ENCODE measurements around the gene B4GALT2.

The B4GALT2 gene

GRCh38 chr1:43978551-43979260 is at the start of gene B4GALT2:
Gene B4GALT2, plus strand, starts transcription at chr1:43979210. Its CDS starts 1,951 bp downstream, at chr1:43981161.
- DNase-seq, result peak; percentile 89

- peak; percentile 71 for DNase-seq
These were observed 48.7 kb upstream of the B4GALT2 start for GRCh38 chr1:43930168-43930948.

- no peak for DNase-seq
These were observed 48.1 kb upstream of the B4GALT2 start for GRCh38 chr1:43930949-43931275.

- no peak for DNase-seq
These were observed 47.0 kb upstream of the B4GALT2 start for GRCh38 chr1:43931711-43932660.

GRCh38 chr1:43932786-43933385 is 46.1 kb upstream of the B4GALT2 start:
- no peak for DNase-seq

GRCh38 chr1:43933386-43934100 is 45.5 kb upstream of the B4GALT2 start, which contains the start of gene ARTN:
Gene ARTN, plus strand, starts transcription at chr1:43933801. Its CDS starts 1,856 bp downstream, at chr1:43935657.
- DNase-seq, result peak; percentile 99

GRCh38 chr1:43934101-43934985 is 44.7 kb upstream of the B4GALT2 start:
- peak; percentile 99 for DNase-seq

GRCh38 chr1:43934986-43935324 is 44.1 kb upstream of the B4GALT2 start:
- no peak for DNase-seq

- peak; percentile 100 for DNase-seq
These were observed 43.1 kb upstream of the B4GALT2 start for GRCh38 chr1:43935711-43936427.

- peak; percentile 93 for DNase-seq
These were observed 42.4 kb upstream of the B4GALT2 start for GRCh38 chr1:43936431-43937151.

GRCh38 chr1:43937179-43937865 is 41.7 kb upstream of the B4GALT2 start:
- no peak for DNase-seq

- DNase-seq, result no peak
These were observed 40.6 kb upstream of the B4GALT2 start for GRCh38 chr1:43938383-43938782.

- no peak for DNase-seq
These were observed 40.0 kb upstream of the B4GALT2 start for GRCh38 chr1:43938892-43939587.

- DNase-seq, result no peak
These were observed 36.6 kb upstream of the B4GALT2 start for GRCh38 chr1:43942411-43942810.

- no peak for DNase-seq
These were observed 34.1 kb upstream of the B4GALT2 start for GRCh38 chr1:43944860-43945259.

GRCh38 chr1:43945674-43946235 is 33.3 kb upstream of the B4GALT2 start:
- DNase-seq, result peak; percentile 95

- peak; percentile 100 for DNase-seq
These were observed 32.6 kb upstream of the B4GALT2 start, which contains the start of gene IPO13 for GRCh38 chr1:43946236-43947060. Gene IPO13, plus strand, starts transcription at chr1:43946950. Its CDS starts 651 bp downstream, at chr1:43947601.
